A673 (cell line): ENCODE measurements around the gene NECAB2.

ENCODE experiments used
- CTCF ChIP-seq: fragments of 300-800, 200-600 bp; sonication (generic); conservative IDR thresholded peaks from 2 replicates; pipeline ENCODE4 v1.5.1; 2017; ENCODE audit warnings: low read depth, mild to moderate bottlenecking, antibody characterized with exemption, low read length, moderate library complexity, mixed read lengths
- EZH2 ChIP-seq: fragments of 200-600 bp; sonication (generic); IDR thresholded peaks from 2 replicates; pipeline ENCODE4 v1.6.1; 2017; ENCODE audit warnings: borderline replicate concordance, low read depth, mild to moderate bottlenecking, mixed read lengths, antibody characterized with exemption, low read length; ENCODE audit not compliant: poor library complexity, severe bottlenecking

- TF ChIP-seq CTCF (no peak), EZH2 (no peak)
Measured at GRCh38 chr16:83943516-83944050, 24.5 kb upstream of the NECAB2 start.
